Measurements from ENCODE around the gene SPHK2. TPM values are rescaled to one million over a fixed set of nuclear protein-coding genes. Genes with fewer than 3 reads are reported as not detected.

SPHK2 gene
- total RNA-seq, 4 donors from 2014 or later, result 15.9 to 24.5 (median 17.0) TPM

DNA sequence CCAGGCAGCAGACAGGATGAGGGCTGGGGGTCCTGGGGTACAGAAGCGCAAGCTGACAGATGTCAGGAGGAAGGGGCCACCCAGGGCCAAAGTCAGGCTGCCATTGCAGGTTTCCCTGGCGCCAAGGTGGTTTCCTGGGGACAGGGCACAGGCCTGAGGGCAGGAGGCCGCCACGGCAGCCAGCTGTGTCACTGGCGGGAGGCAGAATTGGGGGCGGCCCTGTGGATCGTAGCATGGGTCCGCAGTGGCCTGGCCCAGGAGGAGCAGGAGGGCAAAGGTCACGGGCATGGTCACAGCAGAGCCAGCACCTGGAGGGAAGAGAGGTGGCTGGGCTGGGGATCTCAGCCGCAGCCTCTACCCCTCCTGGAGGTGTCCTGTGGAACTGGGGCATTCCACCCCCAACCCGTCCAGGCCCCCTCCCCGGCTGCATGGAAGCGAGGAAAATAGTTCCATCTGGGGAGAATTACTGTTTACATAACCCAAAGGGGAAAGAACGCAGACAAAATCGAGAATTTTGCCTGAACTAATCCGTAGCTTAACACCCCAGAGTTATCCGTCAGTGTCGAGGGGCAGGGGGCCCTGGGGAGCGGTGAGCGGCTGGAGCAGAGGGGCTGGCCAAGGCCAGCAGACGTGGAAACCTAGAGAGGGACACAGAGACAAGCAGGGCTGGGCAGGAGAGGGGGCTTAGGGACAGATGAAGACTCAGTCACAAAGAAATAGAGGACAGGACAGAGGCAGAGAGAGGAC, 51.6 kb downstream of the SPHK2 start:
- DNase-seq (ENCODE audit: extremely low spot score), result no peak
- intact Hi-C loops (cut with DNase I), result no loop called here
- H3K4me1 ChIP-seq, result peaks cover 7 to 13% (median 9%) of the 10 kb centered on the region in 4 donors
- H3K9me3 ChIP-seq, result no peaks in the 10 kb centered on the region
- no peaks in the 10 kb centered on the region for H3K36me3 ChIP-seq
- 86% methylated on average over 18 of the region's 21 CpGs for WGBS
- no peak overlapping the region for H3K27ac ChIP-seq (replicated peaks in 1 of 4)
- no peak overlapping the region for H3K4me3 ChIP-seq
- TF ChIP-seq POLR2AphosphoS5 (IDR thresholded peaks at IDR 0.05) (no peak), POLR2A (IDR thresholded peaks at IDR 0.05; ENCODE audit: low read depth) (no peak), EP300 (IDR thresholded peaks at IDR 0.05) (no peak)
- TF ChIP-seq, protein P1, sequence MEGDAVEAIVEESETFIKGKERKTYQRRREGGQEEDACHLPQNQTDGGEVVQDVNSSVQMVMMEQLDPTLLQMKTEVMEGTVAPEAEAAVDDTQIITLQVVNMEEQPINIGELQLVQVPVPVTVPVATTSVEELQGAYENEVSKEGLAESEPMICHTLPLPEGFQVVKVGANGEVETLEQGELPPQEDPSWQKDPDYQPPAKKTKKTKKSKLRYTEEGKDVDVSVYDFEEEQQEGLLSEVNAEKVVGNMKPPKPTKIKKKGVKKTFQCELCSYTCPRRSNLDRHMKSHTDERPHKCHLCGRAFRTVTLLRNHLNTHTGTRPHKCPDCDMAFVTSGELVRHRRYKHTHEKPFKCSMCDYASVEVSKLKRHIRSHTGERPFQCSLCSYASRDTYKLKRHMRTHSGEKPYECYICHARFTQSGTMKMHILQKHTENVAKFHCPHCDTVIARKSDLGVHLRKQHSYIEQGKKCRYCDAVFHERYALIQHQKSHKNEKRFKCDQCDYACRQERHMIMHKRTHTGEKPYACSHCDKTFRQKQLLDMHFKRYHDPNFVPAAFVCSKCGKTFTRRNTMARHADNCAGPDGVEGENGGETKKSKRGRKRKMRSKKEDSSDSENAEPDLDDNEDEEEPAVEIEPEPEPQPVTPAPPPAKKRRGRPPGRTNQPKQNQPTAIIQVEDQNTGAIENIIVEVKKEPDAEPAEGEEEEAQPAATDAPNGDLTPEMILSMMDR (IDR thresholded peaks at IDR 0.05), result no peak
- H3K27me3 ChIP-seq, result no peaks in the 10 kb centered on the region

DNA sequence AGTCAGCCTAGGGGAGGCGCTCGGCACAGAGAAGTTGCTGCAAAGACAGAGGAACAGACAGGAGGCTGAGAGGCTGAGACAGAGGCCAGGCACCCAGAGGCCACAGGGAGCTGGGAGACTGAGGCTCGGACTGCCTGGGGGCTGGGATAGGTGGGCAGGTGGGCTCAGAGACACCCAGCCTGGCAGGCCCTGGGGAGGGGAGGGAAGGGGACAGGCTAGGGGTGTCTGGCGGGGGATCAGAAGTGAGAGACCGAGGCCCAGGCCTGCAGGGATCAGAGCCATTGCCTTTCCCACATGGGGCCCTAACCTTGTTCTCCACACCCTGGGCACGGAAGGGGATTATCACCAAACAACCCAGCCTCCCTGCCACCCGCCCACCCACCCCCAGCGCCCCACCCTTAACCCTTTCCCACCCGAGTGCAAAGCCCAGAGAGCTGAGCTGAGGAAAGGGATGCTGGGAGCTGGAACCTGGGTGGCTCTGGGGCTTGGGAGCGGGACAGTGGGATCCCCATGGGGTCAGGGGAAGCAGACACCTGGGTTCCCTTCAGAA, 52.2 kb downstream of the SPHK2 start:
- intact Hi-C loops (cut with DNase I), result no loop called here
- no peaks in the 10 kb centered on the region for H3K9me3 ChIP-seq

GRCh38 chr19:48672994-48673393, 53.7 kb downstream of the SPHK2 start, which contains the start of gene NTN5:
Gene NTN5, minus strand, starts transcription at chr19:48673017. Its CDS starts 2,031 bp downstream, at chr19:48670986.
- intact Hi-C loops (cut with DNase I), result no loop called here
- no peak for DNase-seq (ENCODE audit: extremely low spot score)

More for the DNA sequence above, 52.2 kb downstream of the SPHK2 start:
- Histone ChIP-seq H3K4me1 (peaks cover 7 to 14% (median 9%) of the 10 kb centered on the region in 4 donors), H3K27ac (replicated peaks in 1 of 4) (no peak overlapping the region), H3K4me3 (no peak overlapping the region), H3K36me3 (no peaks in the 10 kb centered on the region), H3K27me3 (no peaks in the 10 kb centered on the region)
- no peak for TF ChIP-seq EP300 (IDR thresholded peaks at IDR 0.05)
- no peak for TF ChIP-seq POLR2AphosphoS5 (IDR thresholded peaks at IDR 0.05)
- TF ChIP-seq, protein P1 (IDR thresholded peaks at IDR 0.05), result no peak
- TF ChIP-seq POLR2A (IDR thresholded peaks at IDR 0.05; ENCODE audit: low read depth), result no peak
- WGBS, result 85% methylated on average over 7 of the region's 10 CpGs
- no peak for DNase-seq (ENCODE audit: extremely low spot score)

GRCh38 chr19:48673436-48674100, 54.3 kb downstream of the SPHK2 start:
- H3K4me3 ChIP-seq, result no peak overlapping the region
- no peaks in the 10 kb centered on the region for H3K36me3 ChIP-seq
- H3K27ac ChIP-seq (replicated peaks in 1 of 4), result no peak overlapping the region
- intact Hi-C loops (cut with DNase I), result loop anchor here (2.0 kb wide), 1 partner anchor 65 kb away; no protein-coding TSS in a partner anchor
- H3K9me3 ChIP-seq, result no peaks in the 10 kb centered on the region
- no peaks in the 10 kb centered on the region for H3K27me3 ChIP-seq
- TF ChIP-seq, protein P1 (IDR thresholded peaks at IDR 0.05), result no peak
- TF ChIP-seq EP300 (IDR thresholded peaks at IDR 0.05), result no peak
- TF ChIP-seq POLR2AphosphoS5 (IDR thresholded peaks at IDR 0.05), result no peak
- no peak for TF ChIP-seq POLR2A (IDR thresholded peaks at IDR 0.05; ENCODE audit: low read depth)
- DNase-seq (ENCODE audit: extremely low spot score), result no peak
- 84% methylated on average over 19 of the region's 25 CpGs for WGBS
- H3K4me1 ChIP-seq, result peaks cover 7 to 14% (median 9%) of the 10 kb centered on the region in 4 donors

More at GRCh38 chr19:48672994-48673393, 53.7 kb downstream of the SPHK2 start, which contains the start of gene NTN5:
- Histone ChIP-seq H3K9me3 (no peaks in the 10 kb centered on the region), H3K4me1 (peaks cover 7 to 14% (median 9%) of the 10 kb centered on the region in 4 donors), H3K36me3 (no peaks in the 10 kb centered on the region), H3K4me3 (no peak within 1 kb of the TSS), H3K27me3 (no peaks in the 10 kb centered on the region), H3K27ac (replicated peaks in 1 of 4) (no peak within 1 kb of the TSS)
- TF ChIP-seq POLR2AphosphoS5 (IDR thresholded peaks at IDR 0.05) (no peak), POLR2A (IDR thresholded peaks at IDR 0.05; ENCODE audit: low read depth) (no peak), EP300 (IDR thresholded peaks at IDR 0.05) (no peak)
- TF ChIP-seq, protein P1 (IDR thresholded peaks at IDR 0.05), result no peak
- 78% methylated on average over 20 of the region's 25 CpGs for WGBS

Measured in esophagus muscularis mucosa (tissue), 4 donors.